GM19328 (cell line): Measurements from ENCODE around the gene NRG2.

ENCODE experiments used
- ATAC-seq: cut with Tn5 transposase; IDR thresholded peaks from one replicate; pipeline ENCODE4 v1.9.1; 2021; ENCODE audit warnings: mild to moderate bottlenecking, moderate library complexity; ENCODE audit not compliant: unreplicated experiment

NRG2 gene

GRCh38 chr5:140041492-140042392 is 1.4 kb downstream of the NRG2 start:
- no peak for ATAC-seq

GRCh38 chr5:140041099-140041491 is 2.0 kb downstream of the NRG2 start:
- no peak for ATAC-seq

- no peak for ATAC-seq
Measured at GRCh38 chr5:140040358-140040757, 2.7 kb downstream of the NRG2 start.

GRCh38 chr5:140039561-140039960 is 3.5 kb downstream of the NRG2 start:
- ATAC-seq: no peak

- no peak for ATAC-seq
Measured at GRCh38 chr5:140038373-140038957, 4.6 kb downstream of the NRG2 start.

- ATAC-seq: no peak
Measured at GRCh38 chr5:140037012-140037411, 6.1 kb downstream of the NRG2 start.

- ATAC-seq: no peak
Measured at GRCh38 chr5:140035881-140036280, 7.2 kb downstream of the NRG2 start.

GRCh38 chr5:140033037-140033760 is 9.9 kb downstream of the NRG2 start:
- no peak for ATAC-seq

GRCh38 chr5:140032296-140032695 is 10.8 kb downstream of the NRG2 start:
- no peak for ATAC-seq

- ATAC-seq: no peak
Measured at GRCh38 chr5:140027807-140028206, 15.3 kb downstream of the NRG2 start.

GRCh38 chr5:140025736-140026135 is 17.4 kb downstream of the NRG2 start:
- ATAC-seq: no peak

- no peak for ATAC-seq
Measured at GRCh38 chr5:140024928-140025327, 18.2 kb downstream of the NRG2 start.

- no peak for ATAC-seq
Measured at GRCh38 chr5:140023611-140024191, 19.4 kb downstream of the NRG2 start.

GRCh38 chr5:140020601-140021177 is 22.4 kb downstream of the NRG2 start:
- ATAC-seq: no peak

GRCh38 chr5:140018920-140019644 is 24.0 kb downstream of the NRG2 start:
- ATAC-seq: no peak

GRCh38 chr5:140018517-140018916 is 24.6 kb downstream of the NRG2 start:
- ATAC-seq: no peak

- no peak for ATAC-seq
Measured at GRCh38 chr5:140018096-140018481, 25.0 kb downstream of the NRG2 start.

GRCh38 chr5:140017397-140018095 is 25.6 kb downstream of the NRG2 start:
- no peak for ATAC-seq

GRCh38 chr5:140015706-140016105 is 27.4 kb downstream of the NRG2 start:
- ATAC-seq: no peak

- ATAC-seq: no peak
Measured at GRCh38 chr5:140014751-140015150, 28.3 kb downstream of the NRG2 start.
